Measurements from ENCODE around the gene CTNNA3. TPM values are rescaled to one million over a fixed set of nuclear protein-coding genes. Genes with fewer than 3 reads are reported as not detected.

Gene CTNNA3
- total RNA-seq, 1 experiment from 2014 or later = 0.02 TPM

DNA sequence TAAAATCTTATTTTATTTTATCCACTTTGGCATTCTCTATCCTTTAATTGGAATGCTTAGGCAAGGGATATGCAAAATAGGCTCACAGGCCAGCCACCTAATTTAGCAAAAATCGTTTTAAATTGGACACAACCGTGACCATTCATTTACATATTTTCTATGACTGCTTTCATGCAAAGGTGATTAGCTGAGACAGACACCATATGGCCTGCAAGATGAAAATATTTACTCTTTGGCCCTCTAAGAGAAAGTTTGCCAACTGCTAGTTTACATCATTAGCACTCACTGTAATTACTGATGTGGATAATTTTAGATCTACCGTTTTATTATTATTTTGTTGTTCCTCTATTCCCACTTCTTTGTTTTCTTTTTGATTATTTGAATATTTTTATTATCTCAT, 1145.6 kb downstream of the CTNNA3 start:
- POLR2A ChIA-PET = no interaction called here
- DNase-seq (ENCODE audit: unreplicated experiment) = no peak
- no peak overlapping the region for H3K4me3 Mint-ChIP-seq (ENCODE audit: unreplicated experiment)
- H3K9me3 Mint-ChIP-seq (ENCODE audit: unreplicated experiment) = no peaks in the 10 kb centered on the region
- intact Hi-C loops (cut with micrococcal nuclease) = no loop called here
- no peak overlapping the region for H3K27ac Mint-ChIP-seq (ENCODE audit: low read depth, unreplicated experiment)
- no TSS peak for BruUV-seq (replicated peaks)
- H3K27me3 Mint-ChIP-seq (ENCODE audit: insufficient read depth, unreplicated experiment) = no peaks in the 10 kb centered on the region
- H3K36me3 Mint-ChIP-seq (ENCODE audit: insufficient read depth, unreplicated experiment) = no peaks in the 10 kb centered on the region
- CTCF ChIA-PET = no interaction called here
- no peak for TF ChIP-seq CTCF (IDR thresholded peaks at IDR 0.05; ENCODE audit: unreplicated experiment)
- no peaks in the 10 kb centered on the region for H3K4me1 Mint-ChIP-seq (ENCODE audit: insufficient read depth, unreplicated experiment)

DNA sequence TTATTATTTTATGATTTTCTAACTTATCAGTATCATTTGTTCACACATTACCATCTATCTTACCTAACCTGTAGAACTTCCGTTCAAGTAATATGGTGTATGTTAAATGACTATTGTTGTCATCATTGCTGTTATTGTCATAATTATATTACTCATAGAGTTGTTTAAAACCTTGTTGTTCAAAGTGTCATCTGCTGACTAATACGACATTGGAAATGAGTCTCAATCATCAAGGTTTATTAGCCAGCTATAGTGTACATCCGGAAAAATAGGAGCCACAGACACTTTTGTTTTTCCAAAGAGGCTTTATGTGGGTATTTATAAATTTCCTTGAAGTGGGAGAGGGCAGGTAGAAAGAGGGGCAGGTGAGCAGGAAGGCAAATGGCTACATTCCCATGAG, 1157.1 kb downstream of the CTNNA3 start:
- Mint-ChIP-seq H3K36me3 (ENCODE audit: insufficient read depth, unreplicated experiment) (no peaks in the 10 kb centered on the region), H3K4me3 (ENCODE audit: unreplicated experiment) (no peak overlapping the region), H3K9me3 (ENCODE audit: unreplicated experiment) (peaks cover 6% of the 10 kb centered on the region), H3K4me1 (ENCODE audit: insufficient read depth, unreplicated experiment) (no peaks in the 10 kb centered on the region), H3K27ac (ENCODE audit: low read depth, unreplicated experiment) (no peak overlapping the region), H3K27me3 (ENCODE audit: insufficient read depth, unreplicated experiment) (no peaks in the 10 kb centered on the region)
- no TSS peak for BruUV-seq (replicated peaks)
- DNase-seq (ENCODE audit: unreplicated experiment) = no peak
- ChIA-PET CTCF (interaction anchor here (0.6 to 1.1 kb wide), 3 partner anchors 21 to 475 kb away, joined by 3 to 5 read pairs (median 3); no protein-coding TSS in a partner anchor), POLR2A (no interaction called here)
- intact Hi-C loops (cut with micrococcal nuclease) = no loop called here
- no peak for TF ChIP-seq CTCF (IDR thresholded peaks at IDR 0.05; ENCODE audit: unreplicated experiment)

GRCh38 chr10:66538371-66538770, 1157.6 kb downstream of the CTNNA3 start:
- Mint-ChIP-seq H3K9me3 (ENCODE audit: unreplicated experiment) (peaks cover 6% of the 10 kb centered on the region), H3K27ac (ENCODE audit: low read depth, unreplicated experiment) (no peak overlapping the region), H3K36me3 (ENCODE audit: insufficient read depth, unreplicated experiment) (no peaks in the 10 kb centered on the region), H3K4me1 (ENCODE audit: insufficient read depth, unreplicated experiment) (no peaks in the 10 kb centered on the region), H3K27me3 (ENCODE audit: insufficient read depth, unreplicated experiment) (no peaks in the 10 kb centered on the region), H3K4me3 (ENCODE audit: unreplicated experiment) (no peak overlapping the region)
- intact Hi-C loops (cut with micrococcal nuclease) = no loop called here
- no TSS peak for BruUV-seq (replicated peaks)
- POLR2A ChIA-PET = no interaction called here
- no peak for TF ChIP-seq CTCF (IDR thresholded peaks at IDR 0.05; ENCODE audit: unreplicated experiment)
- CTCF ChIA-PET = interaction anchor here (0.6 to 0.8 kb wide), 2 partner anchors 229 to 476 kb away, joined by 3 read pairs; no protein-coding TSS in a partner anchor
- DNase-seq (ENCODE audit: unreplicated experiment) = no peak

DNA sequence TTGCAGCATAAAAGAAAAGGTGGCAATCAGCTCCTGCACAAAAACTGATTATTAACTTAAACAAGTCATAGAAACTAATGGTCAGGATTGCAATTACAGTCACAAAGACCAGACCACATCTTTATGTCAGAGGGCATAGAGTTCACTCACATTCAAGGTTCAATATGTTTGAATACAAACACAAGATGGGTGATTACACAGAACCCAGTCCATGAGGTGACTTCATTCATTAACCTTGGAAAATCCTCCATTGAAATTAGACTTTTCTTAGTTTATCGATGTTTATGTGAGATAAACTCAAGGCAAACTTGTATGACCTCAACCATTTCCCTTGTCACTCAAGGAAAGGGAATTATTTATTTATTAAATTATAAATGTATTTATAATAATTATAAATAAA, 1158.8 kb downstream of the CTNNA3 start:
- POLR2A ChIA-PET = no interaction called here
- no TSS peak for BruUV-seq (replicated peaks)
- H3K27me3 Mint-ChIP-seq (ENCODE audit: insufficient read depth, unreplicated experiment) = no peaks in the 10 kb centered on the region

More for the DNA sequence above, 1158.8 kb downstream of the CTNNA3 start:
- H3K4me1 Mint-ChIP-seq (ENCODE audit: insufficient read depth, unreplicated experiment) = no peaks in the 10 kb centered on the region
- CTCF ChIA-PET = no interaction called here
- no peak overlapping the region for H3K4me3 Mint-ChIP-seq (ENCODE audit: unreplicated experiment)
- H3K36me3 Mint-ChIP-seq (ENCODE audit: insufficient read depth, unreplicated experiment) = no peaks in the 10 kb centered on the region
- TF ChIP-seq CTCF (IDR thresholded peaks at IDR 0.05; ENCODE audit: unreplicated experiment) = no peak
- no peak for DNase-seq (ENCODE audit: unreplicated experiment)
- H3K27ac Mint-ChIP-seq (ENCODE audit: low read depth, unreplicated experiment) = no peak overlapping the region
- intact Hi-C loops (cut with micrococcal nuclease) = no loop called here
- H3K9me3 Mint-ChIP-seq (ENCODE audit: unreplicated experiment) = peaks cover 6% of the 10 kb centered on the region
